Activated CD4-positive, alpha-beta T cell treated with anti-CD3 and anti-CD28 coated beads, Interleukin-10, Interleukin-2, amounts not matched to agents 100 ng/mL and 50 ng/mL, durations not matched to agents 16 hours and 8 hours (primary cell): ENCODE measurements around the gene GTPBP2.

ENCODE experiments used
- DNase-seq: peaks from one replicate; pipeline ENCODE4 v3.0.0-alpha.2; 2020

GTPBP2 gene, protein sequence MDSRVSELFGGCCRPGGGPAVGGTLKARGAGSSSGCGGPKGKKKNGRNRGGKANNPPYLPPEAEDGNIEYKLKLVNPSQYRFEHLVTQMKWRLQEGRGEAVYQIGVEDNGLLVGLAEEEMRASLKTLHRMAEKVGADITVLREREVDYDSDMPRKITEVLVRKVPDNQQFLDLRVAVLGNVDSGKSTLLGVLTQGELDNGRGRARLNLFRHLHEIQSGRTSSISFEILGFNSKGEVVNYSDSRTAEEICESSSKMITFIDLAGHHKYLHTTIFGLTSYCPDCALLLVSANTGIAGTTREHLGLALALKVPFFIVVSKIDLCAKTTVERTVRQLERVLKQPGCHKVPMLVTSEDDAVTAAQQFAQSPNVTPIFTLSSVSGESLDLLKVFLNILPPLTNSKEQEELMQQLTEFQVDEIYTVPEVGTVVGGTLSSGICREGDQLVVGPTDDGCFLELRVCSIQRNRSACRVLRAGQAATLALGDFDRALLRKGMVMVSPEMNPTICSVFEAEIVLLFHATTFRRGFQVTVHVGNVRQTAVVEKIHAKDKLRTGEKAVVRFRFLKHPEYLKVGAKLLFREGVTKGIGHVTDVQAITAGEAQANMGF

DNA sequence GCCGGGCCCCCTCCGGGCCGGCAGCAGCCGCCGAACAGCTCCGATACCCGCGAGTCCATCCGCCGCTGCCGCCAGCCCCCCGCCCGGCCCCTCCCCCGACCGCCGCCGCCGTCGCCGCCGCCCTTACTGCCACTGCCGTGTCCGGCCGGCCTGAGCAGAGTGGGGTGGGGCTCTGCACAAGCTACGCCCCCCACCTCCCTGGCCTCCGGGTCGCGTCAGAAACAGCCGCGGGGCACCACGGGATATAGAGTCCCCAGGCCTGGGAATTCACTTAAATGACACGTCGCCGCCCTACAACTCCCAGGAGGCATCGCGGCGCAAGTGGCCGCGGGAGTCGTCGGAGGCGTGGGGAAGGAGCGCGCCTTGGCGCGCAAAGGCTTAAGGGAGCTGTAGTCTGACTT lies at the start of gene GTPBP2:
Gene GTPBP2, minus strand, starts transcription at position 161 of the 401 bp plus-strand sequence. Its CDS starts 102 bp downstream, at position 59.
- peak; percentile 99 for DNase-seq

DNA sequence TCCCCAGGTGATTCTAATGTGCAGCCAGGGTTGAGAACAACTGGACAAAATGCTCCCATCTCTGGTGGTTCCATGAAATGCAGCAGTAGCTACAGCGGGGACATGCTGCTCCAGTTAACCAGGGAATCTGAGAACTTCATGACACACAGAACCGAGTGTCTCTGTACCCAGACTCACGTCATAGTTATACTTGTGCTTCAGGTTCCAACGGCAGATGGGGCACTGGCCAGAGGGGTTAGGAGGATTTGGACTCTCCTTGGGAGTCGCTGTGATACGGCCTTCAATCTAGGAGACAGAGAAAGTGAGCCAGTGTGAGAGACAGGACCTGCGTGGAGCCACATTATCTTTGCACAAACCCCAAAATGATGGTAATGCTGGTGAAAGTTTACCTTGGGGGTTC lies 49.3 kb upstream of the GTPBP2 start:
- no peak for DNase-seq

DNA sequence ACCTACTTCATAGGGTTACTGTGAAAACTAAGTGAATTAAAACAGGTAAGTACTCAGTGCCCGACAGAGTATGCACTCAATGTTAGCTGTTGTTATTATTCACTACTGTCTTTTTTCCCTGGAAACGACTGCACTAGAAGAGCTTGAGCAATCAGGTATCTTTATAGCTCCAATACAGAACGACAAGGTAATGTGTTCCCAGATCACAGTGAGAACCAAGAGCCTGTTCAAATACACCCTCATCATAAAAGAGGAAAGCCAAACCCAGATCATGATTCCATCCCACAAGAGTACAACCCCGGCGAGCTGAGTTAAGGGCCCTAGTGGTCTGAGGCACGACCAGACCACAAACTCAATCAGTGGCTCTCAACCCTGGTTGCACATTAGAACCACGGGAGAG lies 48.7 kb upstream of the GTPBP2 start:
- no peak for DNase-seq

DNA sequence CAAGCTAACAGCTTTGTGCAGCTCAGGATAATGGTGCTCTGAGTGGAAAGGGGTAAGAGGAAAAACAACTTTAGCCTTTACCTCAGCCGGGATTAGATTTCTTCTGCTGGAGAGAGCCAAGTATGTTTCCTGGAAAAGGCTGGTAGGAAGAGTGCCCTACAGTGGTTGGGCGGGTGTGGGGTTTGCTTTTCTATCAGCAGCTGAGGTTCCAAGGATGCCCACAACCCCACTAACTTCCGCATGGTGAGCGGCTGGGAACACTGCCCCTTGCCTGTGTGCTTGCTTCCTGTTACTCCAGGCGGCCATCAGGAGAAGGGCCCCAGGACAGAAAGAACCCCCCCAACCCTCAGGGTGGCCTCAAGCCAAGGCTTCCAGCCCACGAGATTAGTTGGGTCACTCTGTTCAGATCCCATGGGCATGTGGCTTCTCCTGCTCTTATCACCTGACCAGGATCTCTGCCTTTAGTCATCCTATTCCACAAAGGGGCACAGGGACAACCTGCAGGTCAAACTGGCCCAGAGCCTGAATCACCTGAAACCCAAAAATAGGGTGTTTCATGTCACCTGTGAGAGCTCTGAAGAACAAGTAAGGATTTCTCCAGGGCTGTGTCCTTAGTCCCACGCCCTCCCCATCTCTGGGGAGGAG lies 48.0 kb upstream of the GTPBP2 start:
- no peak for DNase-seq

DNA sequence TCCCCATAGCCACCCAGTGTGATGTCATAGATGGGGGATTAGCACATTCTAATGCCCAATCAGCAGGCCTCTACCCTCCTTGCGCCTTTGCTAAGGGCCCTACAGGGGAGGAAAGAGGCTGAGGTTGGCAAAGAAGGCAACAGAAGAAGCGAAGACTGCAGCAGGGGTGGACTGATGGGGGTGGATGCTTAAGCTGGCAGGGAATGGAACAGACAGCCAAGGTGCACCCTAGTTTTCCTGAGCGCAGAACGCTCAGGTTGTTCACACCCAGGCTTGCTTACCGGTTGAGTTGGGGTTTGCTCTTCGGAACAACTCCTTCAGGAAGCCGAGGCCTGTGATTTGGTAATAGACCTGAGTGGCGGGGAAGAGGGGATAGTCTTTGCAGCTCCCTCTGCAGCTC lies 45.9 kb upstream of the GTPBP2 start:
- no peak for DNase-seq

DNA sequence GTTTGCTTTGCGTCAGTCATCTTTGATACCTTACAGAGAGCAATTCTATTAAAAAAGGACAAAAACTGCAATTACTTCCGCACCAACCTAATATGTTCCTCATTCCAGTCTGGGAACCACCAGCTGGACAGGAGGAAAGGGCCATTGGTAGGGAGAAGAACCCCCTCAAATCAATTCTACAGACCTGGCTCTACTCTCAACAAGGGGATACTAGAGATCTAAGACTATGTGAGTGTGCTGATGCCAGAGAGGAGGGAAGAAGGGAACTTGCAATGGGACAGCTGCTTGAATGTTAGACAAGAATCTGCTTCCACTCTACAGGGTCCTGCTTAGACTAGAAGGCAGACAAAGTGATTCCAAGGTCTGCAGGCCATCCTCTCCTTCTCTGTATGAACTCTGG lies 45.2 kb upstream of the GTPBP2 start:
- no peak for DNase-seq

DNA sequence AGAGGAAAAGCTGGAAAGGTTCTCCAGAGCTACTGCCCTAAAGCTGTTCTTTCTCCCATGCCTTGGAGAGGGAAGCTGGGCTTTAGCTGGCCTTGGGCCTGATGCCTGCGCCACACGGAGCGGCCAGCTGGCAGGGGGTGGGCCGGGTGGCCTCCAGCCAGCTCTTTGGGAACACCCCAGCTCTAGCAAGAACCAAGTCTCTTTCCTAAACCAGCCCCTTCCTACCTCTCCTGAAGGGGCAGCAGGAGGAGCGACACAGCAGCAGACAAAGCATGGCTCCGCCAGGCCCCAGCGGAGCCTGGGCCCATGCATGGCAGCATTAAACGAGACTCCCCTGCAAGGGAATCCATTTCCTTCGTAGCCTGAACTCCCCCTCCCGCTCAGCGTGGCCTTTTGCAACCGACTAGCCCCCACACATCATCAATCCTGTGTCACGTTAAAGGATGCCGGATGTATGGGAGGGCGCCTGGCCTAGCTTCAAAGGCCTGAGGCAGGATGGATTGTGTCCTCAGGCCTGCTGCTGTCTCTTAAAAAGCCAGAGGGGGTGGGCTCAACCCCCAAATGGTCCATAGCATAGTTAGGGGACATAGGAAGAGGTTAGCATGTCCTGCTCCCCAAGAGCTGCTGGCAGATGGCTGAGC lies 44.5 kb upstream of the GTPBP2 start:
- no peak for DNase-seq

DNA sequence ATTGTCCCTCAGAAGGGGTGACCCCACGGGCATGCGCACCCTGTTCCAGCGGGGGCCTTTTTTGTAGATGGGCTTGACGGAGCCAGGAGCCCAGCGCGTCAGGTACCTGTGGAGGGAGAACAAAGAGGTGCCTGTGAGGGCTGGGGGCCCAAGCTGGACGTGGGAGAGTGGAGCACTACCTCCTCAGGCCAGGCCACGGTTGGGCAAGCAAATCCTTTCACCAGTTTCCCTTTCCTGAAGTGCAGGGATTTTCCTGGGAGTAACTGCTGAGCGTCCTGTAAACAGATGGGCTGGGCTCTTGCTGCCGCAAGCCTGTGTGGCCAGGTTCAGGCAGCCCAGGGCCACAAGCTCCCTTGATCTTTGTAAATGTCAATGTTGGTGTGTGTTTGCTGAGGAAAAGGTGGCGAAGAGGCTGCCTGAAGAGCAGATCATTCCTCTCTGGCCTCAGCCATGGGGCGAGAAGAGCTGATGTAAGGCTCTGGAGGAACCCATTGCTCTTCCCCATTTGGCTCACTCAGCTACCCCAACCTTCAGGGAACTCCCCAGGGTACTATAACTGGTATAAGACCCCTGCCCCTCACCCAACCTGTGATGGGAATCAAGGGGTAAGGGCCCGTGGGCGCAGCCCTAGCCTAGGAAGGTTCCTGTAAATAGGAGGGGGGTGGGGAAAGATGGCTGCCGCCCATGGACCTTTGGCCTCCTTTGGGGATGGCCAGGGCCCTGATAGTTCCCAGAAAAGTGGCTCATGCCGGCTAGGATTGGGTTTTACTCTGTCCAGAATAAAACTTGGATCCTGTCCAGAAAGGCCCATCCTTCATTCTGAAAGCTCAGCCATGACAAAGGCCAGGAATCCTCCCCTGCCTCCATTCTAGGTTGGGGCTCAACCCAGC lies 43.0 kb upstream of the GTPBP2 start:
- DNase-seq: no peak

DNA sequence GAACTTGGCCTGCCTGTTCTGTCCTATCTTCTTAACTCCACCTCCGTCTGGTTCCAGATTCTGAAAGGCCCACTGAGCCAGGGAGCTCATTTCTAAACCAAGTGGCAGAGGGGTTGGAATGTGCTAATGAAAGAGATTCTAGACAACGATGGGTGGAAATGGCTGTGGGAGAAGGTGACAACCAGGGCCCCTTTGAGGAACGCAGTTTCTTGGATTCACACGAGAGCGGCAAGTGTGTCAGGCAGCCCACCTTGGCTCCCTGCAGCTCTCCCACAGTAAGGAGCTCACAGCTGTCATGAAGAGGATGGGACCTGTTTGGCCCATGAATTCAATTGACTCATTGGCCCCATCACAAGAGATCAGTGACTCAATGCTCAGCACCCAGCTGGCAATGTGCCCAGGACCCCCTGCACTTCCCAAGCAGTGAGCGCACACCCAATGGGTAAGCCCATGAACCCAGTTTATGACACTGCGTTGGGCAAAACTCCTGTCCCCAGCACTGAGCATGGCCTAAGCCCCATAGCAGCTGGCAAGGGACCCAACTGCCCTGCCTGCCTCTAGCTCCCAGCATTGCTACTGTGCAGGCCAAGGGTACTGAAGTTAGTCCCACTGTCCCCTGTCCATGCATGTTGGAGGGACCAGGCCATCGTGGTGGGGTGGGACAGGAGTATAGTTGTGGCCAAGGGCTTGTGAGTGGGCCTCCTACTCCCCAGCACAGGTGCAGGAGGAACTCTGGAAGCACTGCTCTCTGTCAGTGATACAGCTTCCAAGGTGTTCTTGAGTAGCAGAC lies 42.1 kb upstream of the GTPBP2 start:
- no peak for DNase-seq

DNA sequence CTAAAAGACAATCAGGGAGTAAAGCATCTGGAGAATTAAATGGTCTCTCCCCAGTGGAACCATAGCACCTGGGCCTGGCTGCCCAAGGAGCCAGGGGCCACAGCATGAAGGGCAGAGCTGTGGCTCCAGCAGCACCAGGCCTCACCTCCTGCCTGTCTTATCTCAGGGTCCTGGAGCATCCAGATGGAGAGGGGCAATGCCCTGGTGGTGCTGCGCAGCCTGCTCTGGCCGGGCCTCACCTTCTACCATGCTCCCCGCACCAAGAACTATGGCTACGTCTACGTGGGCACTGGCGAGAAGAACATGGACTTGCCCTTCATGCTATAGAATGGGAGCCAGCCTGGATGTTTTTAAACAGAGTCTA lies 41.5 kb upstream of the GTPBP2 start:
- no peak for DNase-seq

DNA sequence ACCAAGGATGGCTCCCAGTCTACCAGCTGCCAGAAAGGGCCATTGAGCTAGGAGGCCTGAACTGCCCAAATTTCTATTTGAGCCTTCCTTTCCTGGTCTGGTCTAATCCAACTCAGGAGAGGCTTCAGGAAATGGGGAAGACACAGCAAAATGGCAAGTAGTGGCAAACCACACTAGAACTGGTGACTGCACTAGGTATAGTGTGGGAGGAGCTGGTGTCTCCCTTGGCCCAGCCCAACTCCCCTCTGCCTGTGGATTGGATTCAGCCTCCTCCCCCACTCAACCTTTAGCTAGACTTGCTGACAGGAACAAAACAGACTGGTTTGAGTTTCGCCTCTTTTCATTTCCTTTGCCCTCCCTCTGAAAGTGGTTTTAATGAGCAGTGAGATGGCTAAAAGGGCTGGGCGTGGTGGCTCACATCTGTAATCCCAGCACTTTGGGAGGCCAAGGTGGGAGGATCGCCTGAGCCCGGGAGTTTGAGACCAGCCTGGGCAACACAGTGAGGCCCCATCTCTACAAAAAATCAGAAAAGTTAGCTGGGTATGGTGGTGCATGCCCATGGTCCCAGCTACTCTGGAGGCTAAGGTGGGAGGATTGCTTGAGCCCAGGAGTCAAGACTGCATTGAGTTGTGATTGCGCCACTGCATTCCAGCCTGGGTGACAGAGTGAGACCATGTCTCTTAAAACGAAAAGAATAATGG lies 41.0 kb upstream of the GTPBP2 start:
- peak; percentile 63 for DNase-seq

DNA sequence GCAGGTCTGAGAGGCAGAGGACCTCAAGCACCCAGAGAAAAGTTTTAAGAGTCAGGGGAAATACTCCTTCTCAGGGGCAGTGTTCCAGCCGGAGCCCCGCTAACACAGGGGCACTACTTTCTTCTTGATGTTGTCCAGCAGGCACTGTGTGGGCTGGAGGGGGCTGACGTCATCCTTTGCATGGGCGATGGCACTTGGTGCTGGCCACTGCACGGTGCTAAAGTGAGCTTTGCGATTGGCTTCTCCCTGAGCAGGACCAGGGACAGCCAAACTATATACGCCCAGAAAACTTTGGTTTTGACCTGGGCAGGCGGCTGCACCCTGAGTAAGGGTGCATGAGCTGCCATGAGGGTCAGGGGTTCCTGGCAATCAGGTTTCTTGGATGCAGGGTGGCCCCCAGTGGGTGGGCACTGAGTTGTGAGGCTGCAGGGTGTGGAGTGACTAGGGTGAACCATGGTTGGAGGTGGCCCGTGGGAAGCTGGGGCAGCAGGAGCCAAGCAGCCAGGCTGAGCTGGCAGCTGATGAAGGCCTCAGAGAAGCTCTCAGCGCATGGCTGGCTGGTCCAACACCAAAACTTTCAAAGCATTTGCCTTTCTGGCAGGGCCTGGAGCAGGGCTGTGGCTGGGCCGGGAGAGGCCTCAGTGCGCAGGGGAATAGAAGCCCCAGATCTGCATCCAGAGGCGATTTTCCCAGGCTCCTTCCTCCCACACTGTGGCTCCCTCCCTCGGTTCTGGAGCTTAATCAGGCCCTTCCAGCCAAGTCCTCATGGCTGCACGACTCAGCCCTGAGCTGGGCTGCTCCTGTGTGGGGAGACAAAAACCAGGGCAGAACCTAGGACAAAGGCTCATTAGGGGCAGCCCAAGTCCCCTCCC lies 40.2 kb upstream of the GTPBP2 start:
- DNase-seq: no peak

DNA sequence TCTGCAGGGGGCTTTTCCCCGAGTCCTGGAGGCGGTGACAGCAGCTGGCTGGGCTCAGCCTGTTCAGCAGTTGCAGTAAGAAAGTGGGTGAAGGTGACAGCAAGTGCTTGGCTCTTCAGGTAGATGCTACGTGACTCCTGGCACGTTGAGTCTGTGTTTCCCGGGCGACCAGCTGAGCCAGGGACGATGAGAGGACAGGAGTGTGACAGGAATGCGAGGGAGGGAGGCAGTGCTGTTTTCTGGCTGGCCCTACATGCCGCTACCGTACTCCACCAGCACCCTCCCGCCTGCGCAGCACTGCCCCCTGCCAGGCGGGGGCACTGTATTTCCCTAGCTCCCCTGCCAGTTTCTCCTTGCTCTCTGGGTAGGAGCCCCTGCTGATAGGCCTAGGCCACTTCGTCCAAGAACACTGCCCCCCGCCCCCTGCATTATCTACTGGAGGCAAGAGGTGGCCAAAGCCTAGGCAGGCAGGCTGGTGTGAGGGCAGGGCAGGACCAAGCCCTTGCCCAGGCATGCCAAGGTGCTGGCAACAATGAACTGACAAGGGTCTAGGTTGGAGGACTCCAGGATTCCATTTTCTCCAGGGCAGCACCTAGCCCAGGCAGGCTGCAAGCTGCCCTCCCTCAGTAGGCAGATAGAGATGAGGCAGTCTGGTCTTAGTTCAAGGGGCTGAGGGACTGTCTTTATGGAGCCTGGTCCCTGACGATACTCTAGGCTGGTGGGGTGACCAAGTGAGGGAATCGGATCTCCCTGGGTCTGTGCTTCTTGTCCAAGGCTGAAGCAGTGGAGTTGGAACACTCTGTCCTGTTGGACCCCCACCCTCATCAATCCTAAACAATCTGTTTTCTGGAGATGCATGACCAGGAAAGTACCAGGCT lies 39.3 kb upstream of the GTPBP2 start:
- peak; percentile 63 for DNase-seq

DNA sequence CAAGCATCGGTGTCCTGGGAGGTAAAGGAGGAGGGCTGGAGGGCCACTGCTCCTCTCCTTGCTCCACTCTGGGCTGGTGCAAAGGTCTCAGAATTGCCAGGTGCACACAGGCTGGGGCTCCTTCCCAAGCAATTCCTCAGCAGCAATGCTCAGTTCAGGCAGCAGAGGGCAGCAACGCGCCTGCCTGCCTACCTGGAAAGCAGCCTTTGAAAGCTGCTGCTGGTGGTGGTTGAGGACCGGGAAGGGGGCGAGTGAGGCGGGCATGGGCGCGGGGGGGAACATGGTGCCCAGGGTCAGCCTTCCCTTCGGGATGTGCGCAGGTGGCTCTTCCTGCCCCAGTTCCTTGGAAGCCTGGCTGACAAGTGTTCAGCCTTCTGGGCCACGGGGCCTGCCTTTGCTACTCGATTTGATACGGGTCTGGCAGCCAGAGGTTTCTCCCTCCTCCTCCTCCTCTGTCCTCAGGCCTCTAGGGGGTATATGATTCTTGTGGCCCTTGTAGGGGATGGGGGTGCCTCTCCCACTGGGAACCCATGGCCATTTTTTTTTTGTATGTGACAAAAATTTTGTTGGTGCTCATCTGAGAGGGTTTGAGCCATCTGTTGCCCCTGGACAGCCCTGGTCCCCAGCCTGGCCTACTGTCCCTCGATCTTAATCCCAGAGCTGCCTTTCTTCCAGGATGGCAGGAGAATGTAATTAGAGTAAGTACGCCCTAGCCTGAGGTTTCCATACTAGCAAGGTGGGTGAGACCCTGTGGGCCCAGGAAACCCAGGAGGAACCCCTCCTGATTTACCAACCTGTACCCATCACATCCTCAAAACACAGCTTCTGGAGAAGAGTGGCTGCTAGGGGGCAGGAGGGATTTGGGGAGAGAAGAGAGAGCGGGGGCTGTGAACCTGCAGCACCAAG lies 38.4 kb upstream of the GTPBP2 start:
- peak; percentile 86 for DNase-seq

DNA sequence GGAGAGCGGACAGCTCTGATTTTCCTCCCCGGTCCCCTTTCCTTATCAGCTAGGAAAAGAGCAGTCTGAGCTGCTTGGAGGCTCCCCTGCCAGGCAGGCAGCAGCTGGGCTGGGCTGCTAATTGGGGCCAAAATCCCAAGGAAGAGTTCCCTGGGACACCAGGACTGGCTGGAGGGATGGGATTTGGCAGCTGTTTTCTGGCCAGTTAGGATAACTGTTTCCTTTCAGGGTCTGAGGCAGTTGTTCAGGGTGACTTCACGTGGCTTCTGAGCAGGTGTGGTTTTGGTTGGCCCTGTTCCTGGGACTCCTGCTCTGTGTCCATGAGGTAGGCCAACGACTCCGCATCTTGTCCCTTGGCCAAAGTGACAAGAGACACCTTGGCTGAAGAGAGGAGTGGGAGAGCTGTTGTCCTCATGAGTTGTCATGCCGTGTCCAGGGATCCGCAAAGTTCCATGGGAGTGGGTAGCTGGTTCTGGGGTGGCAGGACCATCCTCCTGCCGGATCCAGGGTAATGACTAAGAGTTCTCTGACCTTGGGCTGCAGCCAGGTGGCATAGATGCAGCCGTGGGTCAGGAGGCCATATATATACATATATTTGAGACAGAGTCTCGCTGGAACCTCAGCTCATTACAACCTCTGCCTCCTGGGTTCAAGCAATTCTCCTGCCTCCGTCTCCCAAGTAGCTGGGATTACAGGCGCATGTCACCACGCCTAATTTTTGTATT lies 37.3 kb upstream of the GTPBP2 start:
- no peak for DNase-seq

DNA sequence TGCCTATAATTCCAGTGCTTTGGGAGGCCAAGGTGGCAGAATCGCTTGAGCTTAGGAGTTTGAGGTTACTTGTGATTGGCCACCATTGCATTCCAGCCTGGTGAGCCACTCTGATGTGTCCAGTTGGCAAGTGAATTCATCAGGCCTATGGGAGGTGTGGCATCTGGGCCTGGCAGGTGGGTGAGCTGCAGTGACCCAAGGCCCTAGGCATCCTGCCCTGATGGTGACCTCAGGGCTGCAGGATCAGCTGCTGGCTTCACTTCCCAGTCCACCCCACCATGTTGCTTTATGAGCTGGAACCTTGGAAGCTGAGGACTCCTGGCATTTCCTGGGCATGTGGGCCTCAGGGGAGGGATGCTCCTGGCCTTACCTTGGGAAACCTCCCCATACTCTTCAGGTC lies 36.3 kb upstream of the GTPBP2 start:
- no peak for DNase-seq

DNA sequence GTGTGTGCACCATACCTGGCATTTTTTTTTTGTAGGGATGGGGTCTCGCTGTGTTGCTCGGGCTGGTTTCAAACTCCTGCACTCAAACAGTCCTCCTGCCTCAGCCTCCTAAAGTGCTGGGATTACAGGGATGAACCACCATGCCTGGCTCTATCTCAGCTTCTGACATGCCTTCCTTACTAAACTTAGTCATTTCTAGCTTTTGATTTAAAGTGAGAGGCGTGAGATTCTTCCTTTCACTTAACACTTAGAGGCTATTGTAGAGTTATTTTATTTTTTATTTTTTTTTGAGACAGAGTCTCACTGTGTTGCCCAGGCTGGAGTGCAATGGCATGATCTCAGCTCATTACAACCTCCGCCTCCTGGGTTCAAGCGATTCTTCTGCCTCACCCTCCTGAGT lies 33.9 kb upstream of the GTPBP2 start:
- DNase-seq: peak; percentile 37
